ENCODE data around the gene LAMTOR1. TPM values are rescaled to one million over a fixed set of nuclear protein-coding genes. Genes with fewer than 3 reads are reported as not detected.

The LAMTOR1 gene
- total RNA-seq, 6 experiments from 2014 or later, result 30.3 to 92.2 (median 38.7) TPM

GRCh38 chr11:72084965-72085364 is 18.1 kb downstream of the LAMTOR1 start:
- intact Hi-C loops (cut with DNase I), result no loop called here

DNA sequence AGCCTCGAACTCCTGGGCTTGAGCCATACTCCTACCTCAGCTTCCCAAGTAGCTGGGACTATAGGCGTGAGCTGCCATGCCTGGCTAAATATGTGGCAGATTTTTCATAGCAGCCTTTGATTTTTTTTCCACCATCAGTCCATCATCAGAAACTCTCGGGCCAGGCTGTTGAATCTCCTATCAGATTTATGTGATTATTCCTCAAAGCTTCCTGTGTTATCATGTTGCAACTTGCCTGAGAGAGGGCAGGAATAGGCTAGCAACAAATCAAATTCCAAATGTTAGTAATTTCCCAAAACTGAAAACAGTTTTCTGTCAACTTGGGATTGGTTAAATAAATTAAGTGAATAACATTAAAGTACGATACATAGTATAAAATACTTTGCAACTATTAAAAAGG is 19.0 kb downstream of the LAMTOR1 start:
- peaks cover 0 to 4% (median 0%) of the 10 kb centered on the region in 4 donors for H3K36me3 ChIP-seq
- intact Hi-C loops (cut with DNase I), result no loop called here
- H3K27me3 ChIP-seq, result no peaks in the 10 kb centered on the region
- 77% methylated on average over 3 of the region's 4 CpGs for WGBS (ENCODE audit: insufficient coverage, low coverage, low lambda C conversion rate, missing lambda C conversion rate)
- peaks cover 0 to 10% (median 0%) of the 10 kb centered on the region in 4 donors for H3K4me1 ChIP-seq
- H3K4me3 ChIP-seq, result no peak overlapping the region
- H3K9me3 ChIP-seq, result no peaks in the 10 kb centered on the region
- TF ChIP-seq CTCF (IDR thresholded peaks at IDR 0.05) (no peak), POLR2A (IDR thresholded peaks at IDR 0.05) (no peak)
- ATAC-seq (no peak), DNase-seq (no peak)
- H3K27ac ChIP-seq, result no peak overlapping the region

More at GRCh38 chr11:72084965-72085364, 18.1 kb downstream of the LAMTOR1 start:
- DNase-seq (no peak), ATAC-seq (no peak)
- H3K27ac ChIP-seq, result no peak overlapping the region
- H3K9me3 ChIP-seq, result no peaks in the 10 kb centered on the region
- 88% methylated on average over 1 of the region's 1 CpG for WGBS (ENCODE audit: insufficient coverage, low coverage, low lambda C conversion rate, missing lambda C conversion rate)
- peaks cover 0 to 9% (median 0%) of the 10 kb centered on the region in 4 donors for H3K36me3 ChIP-seq
- TF ChIP-seq CTCF (IDR thresholded peaks at IDR 0.05), result no peak
- no peak for TF ChIP-seq POLR2A (IDR thresholded peaks at IDR 0.05)
- peaks cover 0 to 6% (median 0%) of the 10 kb centered on the region in 4 donors for H3K4me1 ChIP-seq
- H3K4me3 ChIP-seq, result no peak overlapping the region
- H3K27me3 ChIP-seq, result no peaks in the 10 kb centered on the region

- Histone ChIP-seq H3K4me3 (no peak overlapping the region), H3K4me1 (peaks cover 0 to 10% (median 0%) of the 10 kb centered on the region in 4 donors), H3K27ac (no peak overlapping the region), H3K36me3 (peaks cover 0 to 4% (median 0%) of the 10 kb centered on the region in 4 donors), H3K27me3 (no peaks in the 10 kb centered on the region), H3K9me3 (no peaks in the 10 kb centered on the region)
- TF ChIP-seq POLR2A (IDR thresholded peaks at IDR 0.05) (no peak), CTCF (IDR thresholded peaks at IDR 0.05) (no peak)
- DNase-seq, result no peak
- intact Hi-C loops (cut with DNase I), result no loop called here
- no peak for ATAC-seq
- 85% methylated on average over 2 of the region's 2 CpGs for WGBS (ENCODE audit: insufficient coverage, low coverage, low lambda C conversion rate, missing lambda C conversion rate)
These were observed 19.7 kb downstream of the LAMTOR1 start for GRCh38 chr11:72083414-72083813.

DNA sequence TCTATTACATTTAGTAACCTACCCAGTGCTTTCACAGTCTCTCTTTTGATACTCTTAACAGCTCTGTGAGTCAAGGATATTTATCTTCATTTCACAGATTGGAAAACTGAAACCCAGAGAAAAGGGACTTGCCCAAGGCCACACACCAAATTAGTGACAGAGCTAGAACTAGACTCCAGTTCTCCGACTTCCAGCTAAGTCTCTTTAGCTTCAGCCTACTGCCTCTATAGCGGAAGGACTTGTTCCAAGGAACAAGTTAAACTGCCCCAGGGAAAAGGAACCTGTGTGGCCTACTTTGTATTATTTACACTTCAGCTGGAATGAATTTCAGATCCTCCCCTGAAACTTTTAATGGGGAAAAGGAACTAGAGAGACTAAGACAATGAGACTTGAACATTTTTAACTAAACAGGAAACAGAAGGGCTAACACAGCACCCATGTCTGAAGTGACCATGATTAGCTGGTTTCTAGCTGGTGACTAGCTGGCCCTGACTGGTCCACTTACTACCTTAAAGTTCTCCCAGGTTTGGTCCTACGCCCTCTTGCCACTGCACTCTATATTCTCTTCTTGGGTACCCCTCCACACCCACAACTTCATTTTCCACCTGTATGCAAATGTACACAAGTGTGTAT is 21.2 kb downstream of the LAMTOR1 start:
- Histone ChIP-seq H3K27ac (peak overlapping the region in 1 of 3 donors; percentile 86), H3K4me3 (no peak overlapping the region), H3K9me3 (no peaks in the 10 kb centered on the region), H3K36me3 (no peaks in the 10 kb centered on the region), H3K27me3 (no peaks in the 10 kb centered on the region), H3K4me1 (peaks cover 0 to 10% (median 0%) of the 10 kb centered on the region in 4 donors)
- intact Hi-C loops (cut with DNase I), result no loop called here
- TF ChIP-seq POLR2A (IDR thresholded peaks at IDR 0.05), result no peak
- ATAC-seq (no peak), DNase-seq (peak in 1 of 3 donors; percentile 33)
- 85% methylated on average over 3 of the region's 3 CpGs for WGBS (ENCODE audit: insufficient coverage, low coverage, low lambda C conversion rate, missing lambda C conversion rate)

DNA sequence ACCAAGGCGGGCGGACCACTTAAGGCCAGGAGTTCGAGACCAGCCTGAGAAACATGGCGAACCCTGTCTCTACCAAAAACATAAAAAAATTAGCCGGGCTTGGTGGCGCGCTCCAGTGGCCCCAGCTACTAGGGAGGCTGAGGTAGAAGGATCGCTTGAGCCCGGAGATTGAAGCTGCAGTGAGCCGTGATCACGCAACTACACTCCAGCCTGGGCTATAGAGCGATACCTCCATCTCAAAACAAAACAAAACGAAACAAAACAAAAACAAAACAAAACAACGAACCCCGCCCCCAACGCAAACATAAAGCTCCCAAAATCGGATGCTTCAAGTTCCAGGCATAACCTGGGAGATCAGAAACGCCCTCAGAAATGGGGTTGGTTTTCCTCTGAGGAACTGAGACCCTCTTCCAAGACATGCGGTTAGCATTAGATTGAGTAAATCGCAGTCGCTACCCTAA is 21.9 kb downstream of the LAMTOR1 start:
- WGBS (ENCODE audit: insufficient coverage, low coverage, low lambda C conversion rate, missing lambda C conversion rate), result 70% methylated on average over 16 of the region's 21 CpGs
- Histone ChIP-seq H3K4me3 (peak overlapping the region; percentile 72 to 74 (median 72)), H3K4me1 (peaks cover 0 to 10% (median 0%) of the 10 kb centered on the region in 4 donors), H3K27ac (peak overlapping the region; percentile 48 to 86 (median 81)), H3K9me3 (no peaks in the 10 kb centered on the region), H3K27me3 (no peaks in the 10 kb centered on the region), H3K36me3 (no peaks in the 10 kb centered on the region)
- no peak for ATAC-seq
- no peak for TF ChIP-seq CTCF (IDR thresholded peaks at IDR 0.05)
- TF ChIP-seq POLR2A (IDR thresholded peaks at IDR 0.05), result no peak
- intact Hi-C loops (cut with DNase I), result no loop called here
- DNase-seq, result peak in 1 of 3 donors; percentile 33
